ENCODE measurements around the gene MINK1. TPM values are rescaled to one million over a fixed set of nuclear protein-coding genes. Genes with fewer than 3 reads are reported as not detected.
"Not testable (repeated sequence)": the region's sequence is repeated elsewhere in the genome, so short reads cannot be mapped to it uniquely, and the experiment has no call there.

MINK1 gene
- total RNA-seq, 6 experiments from 2014 or later = 68.5 to 82.4 (median 71.6) TPM

- H3K27me3 Mint-ChIP-seq (ENCODE audit: insufficient read depth) = peaks cover 1% of the 10 kb centered on the region; the same call in 1 of the 2 replicates
- no peaks in the 10 kb centered on the region for H3K36me3 Mint-ChIP-seq (ENCODE audit: low read depth)
- no peak overlapping the region for H3K27ac Mint-ChIP-seq
- TF ChIP-seq CTCF (IDR thresholded peaks at IDR 0.05) = no peak
- DNase-seq = no peak
- no peak overlapping the region for H3K4me3 Mint-ChIP-seq
- peaks cover 10% of the 10 kb centered on the region for H3K4me1 Mint-ChIP-seq (ENCODE audit: low read depth)
- H3K9me3 Mint-ChIP-seq = no peaks in the 10 kb centered on the region
Measured at GRCh38 chr17:4921320-4921719, 88.2 kb downstream of the MINK1 start.

GRCh38 chr17:4926577-4927335 lies 93.6 kb downstream of the MINK1 start:
- H3K4me3 Mint-ChIP-seq; H3K27ac Mint-ChIP-seq; H3K9me3 Mint-ChIP-seq; DNase-seq; H3K27me3 Mint-ChIP-seq (ENCODE audit: insufficient read depth); H3K4me1 Mint-ChIP-seq (ENCODE audit: low read depth): not testable (repeated sequence)
- peaks cover 20% of the 10 kb centered on the region; the same call in 1 of the 2 replicates for H3K36me3 Mint-ChIP-seq (ENCODE audit: low read depth)

GRCh38 chr17:4928881-4929280 lies 95.7 kb downstream of the MINK1 start:
- peaks cover 20% of the 10 kb centered on the region; the same call in 1 of the 2 replicates for H3K36me3 Mint-ChIP-seq (ENCODE audit: low read depth)
- H3K4me1 Mint-ChIP-seq (ENCODE audit: low read depth) = peaks cover 2% of the 10 kb centered on the region
- no peak for DNase-seq
- no peak for TF ChIP-seq CTCF (IDR thresholded peaks at IDR 0.05)
- H3K9me3 Mint-ChIP-seq = no peaks in the 10 kb centered on the region
- H3K27me3 Mint-ChIP-seq (ENCODE audit: insufficient read depth) = peaks cover 2% of the 10 kb centered on the region
- H3K27ac Mint-ChIP-seq = no peak overlapping the region
- H3K4me3 Mint-ChIP-seq = no peak overlapping the region

- no peak for DNase-seq
- Mint-ChIP-seq H3K4me3 (no peak within 1 kb of the TSS), H3K36me3 (ENCODE audit: low read depth) (peaks cover 25% of the 10 kb centered on the region), H3K27ac (no peak within 1 kb of the TSS), H3K27me3 (ENCODE audit: insufficient read depth) (peaks cover 4% of the 10 kb centered on the region), H3K4me1 (ENCODE audit: low read depth) (peaks cover 10% of the 10 kb centered on the region), H3K9me3 (no peaks in the 10 kb centered on the region)
- TF ChIP-seq CTCF (IDR thresholded peaks at IDR 0.05) = no peak
Measured at GRCh38 chr17:4931963-4932362, 98.8 kb downstream of the MINK1 start, which contains the start of gene GP1BA. TSS of gene GP1BA (plus strand) at chr17:4932277. CDS start at chr17:4932605, 328 bp downstream.

- H3K9me3 Mint-ChIP-seq = no peaks in the 10 kb centered on the region
- peaks cover 4% of the 10 kb centered on the region for H3K27me3 Mint-ChIP-seq (ENCODE audit: insufficient read depth)
- H3K36me3 Mint-ChIP-seq (ENCODE audit: low read depth) = peaks cover 25% of the 10 kb centered on the region
- TF ChIP-seq CTCF (IDR thresholded peaks at IDR 0.05) = no peak
- peaks cover 10% of the 10 kb centered on the region for H3K4me1 Mint-ChIP-seq (ENCODE audit: low read depth)
- DNase-seq = no peak
- H3K4me3 Mint-ChIP-seq = no peak overlapping the region
- H3K27ac Mint-ChIP-seq = no peak overlapping the region
Measured at GRCh38 chr17:4932756-4933155, 99.6 kb downstream of the MINK1 start.

GRCh38 chr17:4933646-4934045 lies 100.5 kb downstream of the MINK1 start:
- no peak for DNase-seq
- Mint-ChIP-seq H3K4me3 (no peak overlapping the region), H3K9me3 (no peaks in the 10 kb centered on the region), H3K4me1 (ENCODE audit: low read depth) (peaks cover 16% of the 10 kb centered on the region), H3K27me3 (ENCODE audit: insufficient read depth) (peaks cover 4% of the 10 kb centered on the region), H3K36me3 (ENCODE audit: low read depth) (peaks cover 28% of the 10 kb centered on the region), H3K27ac (peak overlapping the region; percentile 48; the same call in 1 of the 2 replicates)
- no peak for TF ChIP-seq CTCF (IDR thresholded peaks at IDR 0.05)
